GDM1 (cell line): ENCODE results near the gene RYK.

Experiments
- DNase-seq: peaks from one replicate; lab custom pipeline; 2025; lab: John Stamatoyannopoulos, UW

The RYK gene

GRCh38 chr3:134149286-134149685, 101.4 kb downstream of the RYK start:
- no peak for DNase-seq

DNA sequence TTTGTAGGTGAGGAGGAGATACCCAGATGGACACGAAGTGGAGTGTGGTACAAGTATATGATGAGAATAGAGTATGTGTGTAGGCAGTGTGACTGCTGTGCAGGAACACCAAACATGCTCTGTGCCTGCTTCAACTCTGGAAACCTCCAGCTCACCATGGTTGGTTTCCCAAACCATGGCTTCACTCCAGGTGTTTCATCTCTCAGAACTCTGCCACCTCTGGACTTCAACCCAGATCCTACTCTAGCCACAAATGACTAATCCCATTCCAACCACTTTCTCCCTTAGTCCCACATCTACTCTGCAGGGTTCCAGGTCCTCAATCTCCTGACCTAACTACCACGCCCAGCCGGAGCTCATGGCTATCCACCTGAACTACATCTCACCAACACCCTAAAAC, 102.1 kb downstream of the RYK start:
- no peak for DNase-seq

GRCh38 chr3:134147411-134147810, 103.2 kb downstream of the RYK start:
- no peak for DNase-seq

GRCh38 chr3:134146666-134147065, 104.0 kb downstream of the RYK start:
- no peak for DNase-seq

DNA sequence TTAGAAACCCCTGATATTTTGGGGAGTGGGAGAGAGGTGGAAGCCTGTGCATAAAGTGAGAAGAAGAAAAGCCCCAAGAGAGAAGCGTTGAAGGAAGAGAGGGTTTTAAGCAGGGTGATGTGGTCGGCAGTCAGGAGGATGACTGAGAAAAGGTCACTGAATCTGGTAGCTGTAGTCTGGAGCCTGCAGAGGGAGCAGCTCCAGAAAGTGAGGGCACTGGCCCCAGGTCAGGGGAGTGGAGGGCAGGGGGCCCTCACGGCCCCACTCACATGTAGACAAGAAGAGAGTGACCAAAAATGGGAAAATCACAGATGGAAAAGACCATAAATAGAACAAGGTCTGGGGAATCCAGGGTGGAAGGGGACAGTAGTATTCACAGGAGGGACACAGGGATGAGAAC, 105.5 kb downstream of the RYK start:
- DNase-seq = no peak

DNA sequence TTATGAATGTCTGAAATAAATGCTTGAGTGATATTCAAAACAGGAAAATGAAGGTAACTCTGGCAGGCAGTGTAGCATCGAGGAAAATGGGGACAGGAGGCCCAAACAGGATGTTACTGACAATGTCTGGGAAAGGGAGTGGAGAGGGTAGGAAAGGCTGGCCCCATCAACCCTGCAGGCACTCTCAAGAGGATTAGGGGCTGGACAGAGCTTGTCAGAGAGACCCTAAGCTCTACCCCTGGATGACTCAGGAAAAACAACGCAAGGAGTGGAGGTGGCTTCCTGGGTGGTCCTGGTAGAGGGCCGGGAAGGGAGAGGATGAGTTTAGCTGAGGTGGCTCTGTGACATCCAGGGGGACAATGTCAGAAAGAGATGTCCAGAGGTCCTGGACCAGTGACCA, 106.0 kb downstream of the RYK start:
- no peak for DNase-seq

DNA sequence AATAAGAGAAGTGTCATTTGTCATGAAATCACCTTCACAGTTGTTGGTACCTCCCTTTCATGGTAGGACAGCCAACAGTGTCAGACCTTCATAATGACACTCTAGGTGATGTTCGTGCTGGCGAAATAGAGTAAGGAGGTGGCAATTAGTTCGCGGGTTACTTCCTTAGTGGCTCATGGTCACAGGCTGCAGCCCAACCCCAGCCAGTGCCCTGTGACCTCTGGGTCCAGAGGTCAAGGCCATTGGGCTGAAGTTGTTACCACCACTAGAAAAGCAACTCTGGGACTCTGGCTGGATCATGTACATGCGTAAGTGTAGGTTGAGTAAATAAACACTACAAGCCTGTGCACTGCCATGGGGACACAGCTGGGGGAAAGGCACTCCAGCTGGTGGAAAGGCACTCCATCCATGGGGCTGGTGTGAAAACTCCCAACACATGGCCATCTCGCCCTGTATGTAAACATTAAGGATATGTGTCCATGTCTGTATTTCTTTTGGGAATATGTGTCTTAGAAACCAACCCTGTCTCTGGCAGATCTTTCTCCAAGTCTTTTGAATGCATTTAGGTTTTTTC, 106.7 kb downstream of the RYK start:
- no peak for DNase-seq

DNA sequence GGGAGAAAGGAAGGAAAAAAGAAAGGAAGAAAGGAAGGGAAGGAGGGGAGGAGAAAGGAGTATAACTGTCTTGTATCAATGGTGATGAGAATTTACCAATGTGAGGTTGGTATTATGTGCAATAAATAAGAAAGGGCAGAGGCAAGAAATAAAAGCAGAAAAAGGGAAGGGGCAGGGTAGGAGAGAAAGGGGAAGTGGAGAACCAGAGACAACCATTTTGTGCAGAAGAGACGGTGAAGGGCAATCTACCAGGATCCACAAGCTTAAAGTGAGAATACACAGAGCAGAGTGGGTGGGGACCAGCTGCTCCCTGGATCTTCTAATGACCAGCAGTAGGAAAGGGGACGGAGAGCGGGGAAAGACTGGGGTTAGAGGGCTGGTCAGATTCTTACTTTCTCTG, 114.1 kb downstream of the RYK start:
- no peak for DNase-seq

DNA sequence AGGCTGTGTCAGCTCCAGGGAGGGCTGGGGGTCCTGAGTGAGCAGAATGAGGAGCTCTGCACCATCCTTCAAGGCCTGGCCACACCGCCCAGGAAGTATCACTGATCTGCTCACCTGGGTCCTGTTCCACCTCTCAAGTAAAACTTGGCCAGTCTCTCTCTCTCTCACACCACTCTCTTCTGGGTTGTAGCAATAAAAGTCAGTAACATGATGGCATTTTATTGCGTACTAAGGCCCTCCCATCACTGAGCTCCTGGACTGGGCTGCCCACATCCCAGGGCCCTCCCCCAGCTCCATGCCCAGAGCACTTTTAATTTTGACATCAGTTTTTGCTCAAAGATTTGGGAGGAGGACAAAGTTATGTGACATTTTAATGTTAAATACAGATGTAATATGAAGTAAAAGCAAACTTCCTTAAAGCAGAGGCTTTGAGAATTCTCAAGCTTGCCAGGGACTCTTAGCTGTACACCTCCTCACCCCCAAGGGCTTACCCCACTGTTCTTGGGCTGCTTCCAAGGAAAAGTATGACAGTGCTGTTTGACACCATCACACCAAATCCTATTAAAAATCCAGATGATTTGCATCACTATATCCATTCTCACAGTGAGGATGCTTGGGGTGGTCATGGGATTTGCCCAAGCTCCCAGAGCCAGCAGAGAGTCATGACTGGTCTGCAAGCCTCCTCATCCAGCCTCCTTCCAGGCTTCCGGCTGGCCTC, 115.8 kb downstream of the RYK start:
- DNase-seq = no peak

GRCh38 chr3:134134240-134134639, 116.4 kb downstream of the RYK start:
- no peak for DNase-seq

GRCh38 chr3:134132961-134133360, 117.7 kb downstream of the RYK start:
- DNase-seq = no peak

GRCh38 chr3:134126153-134126552, 124.5 kb downstream of the RYK start:
- DNase-seq = no peak

DNA sequence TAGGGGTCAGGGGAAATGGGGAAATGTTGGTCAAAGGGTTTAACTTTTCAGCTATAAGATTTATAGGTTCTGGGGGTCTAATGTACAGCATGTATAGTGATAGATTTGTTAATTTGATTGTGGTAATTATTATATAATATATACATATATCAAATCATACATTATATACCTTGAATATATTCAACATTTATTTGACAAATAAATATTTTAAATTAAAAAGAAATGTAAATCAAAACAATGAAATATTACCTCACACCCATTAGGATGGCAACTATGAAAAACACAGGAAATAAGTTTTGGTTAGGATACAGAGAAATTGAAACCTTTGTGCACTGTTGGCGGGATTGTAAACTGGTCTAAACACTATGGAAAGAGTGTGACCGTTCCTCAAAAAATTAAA, 135.9 kb downstream of the RYK start:
- DNase-seq = no peak

GRCh38 chr3:134111616-134112015, 139.0 kb downstream of the RYK start:
- DNase-seq = no peak

- DNase-seq = no peak
Observed at GRCh38 chr3:134110963-134111362, 139.7 kb downstream of the RYK start.
